Gastrocnemius medialis (tissue), 4 donors: ENCODE data around the gene ZG16.

Experiments
- CTCF ChIP-seq, 5 experiments: fragments of 450-650 bp in 3 of 5; fragments of 200-600 bp in 2 of 5; sonication (generic) in 2 of 5; IDR thresholded peaks in 4 of 5; conservative IDR thresholded peaks in 1 of 5; 1 replicate in 4 of 5; 2 replicates in 1 of 5; pipeline ENCODE4 v1.5.1; 2016 to 2019; ENCODE audit warnings: antibody characterized with exemption in 5 of 5, mild to moderate bottlenecking in 3 of 5, moderate library complexity in 3 of 5
- POLR2A ChIP-seq, 2 donors: fragments of 450-650 bp; IDR thresholded peaks; one replicate each; pipeline ENCODE4 v1.6.1; 2017; ENCODE audit warnings: antibody characterized with exemption in 2 of 2, mild to moderate bottlenecking in 2 of 2, moderate library complexity in 2 of 2

GRCh38 chr16:29820271-29820701 is 42.2 kb downstream of the ZG16 start, which contains the start of gene MVP:
- TF ChIP-seq CTCF (IDR thresholded peaks at IDR 0.05 in 4 of 5, conservative IDR thresholded peaks at IDR 0.05 in 1 of 5) (no peak), POLR2A (IDR thresholded peaks at IDR 0.05) (peak in 1 of 2 donors; percentile 38)
